ENCODE results near the gene SIGLEC1.

DNA sequence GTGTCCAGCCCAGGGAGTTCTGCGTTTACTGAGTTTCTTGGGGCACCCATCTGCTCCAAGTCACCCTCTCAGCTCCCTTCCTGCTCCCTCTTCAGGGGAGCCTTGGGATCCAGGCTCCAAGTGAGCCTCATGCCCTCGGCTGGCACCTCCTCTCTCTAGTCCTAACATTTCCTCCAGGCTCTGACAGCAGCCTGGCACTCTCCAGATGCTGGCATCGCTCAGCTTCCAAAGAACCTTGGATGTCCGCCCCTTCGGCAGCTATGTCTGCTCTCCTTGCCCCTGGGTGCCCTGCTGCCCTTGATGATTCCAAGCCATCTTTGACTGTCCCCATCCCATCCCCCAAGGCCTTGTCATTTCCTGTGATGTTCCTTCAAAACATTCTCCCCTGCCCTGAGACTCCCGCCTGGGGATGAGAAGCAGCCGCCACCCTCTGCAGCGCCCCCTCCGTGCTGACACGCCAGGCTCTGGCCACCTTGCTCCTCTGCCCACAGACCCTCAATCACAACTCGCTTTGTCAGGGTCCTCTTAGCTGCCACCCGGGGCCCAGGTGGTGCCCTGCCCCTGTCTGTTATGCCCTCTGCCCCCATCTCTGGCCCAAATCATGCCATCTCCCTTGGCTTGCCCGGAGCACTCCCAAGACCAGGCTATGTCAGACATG, 42.6 kb downstream of the SIGLEC1 start:
- TF ChIP-seq POLR2A (IDR thresholded peaks at IDR 0.05; ENCODE audit: low read length), result no peak
- no peak for TF ChIP-seq GATA1 (IDR thresholded peaks at IDR 0.05; ENCODE audit: low read depth, low read length)
